Cardiac fibroblast (primary cell): ENCODE measurements around the gene DEPDC5.

Experiments
- DNase-seq, 2 donors: peaks; one replicate each; pipeline versions ENCODE4 v3.0.0 to v3.0.0-alpha.2; 2010; ENCODE audit warnings: low read depth in 2 of 2
- H3K4me3 ChIP-seq, 2 donors: replicated peaks in 1 of 2; 1 replicate in 1 of 2; 2 replicates in 1 of 2; pipeline ENCODE4 v1.5.1; 2011; ENCODE audit warnings: low read depth in 2 of 2, low read length in 2 of 2, mild to moderate bottlenecking in 2 of 2, moderate library complexity in 1 of 2
- TF ChIP-seq, protein P1 (sequence below): IDR thresholded peaks from one replicate; pipeline ENCODE4 v1.5.1; 2011; ENCODE audit warnings: low read depth, mild to moderate bottlenecking, low read length, inconsistent platforms

The DEPDC5 gene

DNA sequence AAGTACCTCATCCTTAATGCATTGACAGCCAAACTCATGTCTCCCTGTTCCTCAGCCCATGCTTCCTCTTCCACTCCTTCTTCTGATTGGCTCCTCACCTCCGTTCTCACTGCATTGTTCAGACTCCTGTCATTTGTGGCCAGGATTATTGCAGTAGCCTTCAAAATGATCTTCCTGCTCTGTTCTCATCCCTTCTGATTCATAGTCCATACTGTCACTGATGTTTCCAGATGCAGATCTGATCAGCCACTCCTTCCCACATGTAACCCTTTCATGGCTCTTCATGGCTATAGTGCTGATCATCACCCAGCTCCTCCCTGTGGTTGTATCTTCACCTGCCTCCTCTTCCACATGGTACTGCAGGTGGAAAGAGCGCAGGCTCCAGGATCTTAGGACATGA, 71.7 kb downstream of the DEPDC5 start:
- TF ChIP-seq, protein P1, sequence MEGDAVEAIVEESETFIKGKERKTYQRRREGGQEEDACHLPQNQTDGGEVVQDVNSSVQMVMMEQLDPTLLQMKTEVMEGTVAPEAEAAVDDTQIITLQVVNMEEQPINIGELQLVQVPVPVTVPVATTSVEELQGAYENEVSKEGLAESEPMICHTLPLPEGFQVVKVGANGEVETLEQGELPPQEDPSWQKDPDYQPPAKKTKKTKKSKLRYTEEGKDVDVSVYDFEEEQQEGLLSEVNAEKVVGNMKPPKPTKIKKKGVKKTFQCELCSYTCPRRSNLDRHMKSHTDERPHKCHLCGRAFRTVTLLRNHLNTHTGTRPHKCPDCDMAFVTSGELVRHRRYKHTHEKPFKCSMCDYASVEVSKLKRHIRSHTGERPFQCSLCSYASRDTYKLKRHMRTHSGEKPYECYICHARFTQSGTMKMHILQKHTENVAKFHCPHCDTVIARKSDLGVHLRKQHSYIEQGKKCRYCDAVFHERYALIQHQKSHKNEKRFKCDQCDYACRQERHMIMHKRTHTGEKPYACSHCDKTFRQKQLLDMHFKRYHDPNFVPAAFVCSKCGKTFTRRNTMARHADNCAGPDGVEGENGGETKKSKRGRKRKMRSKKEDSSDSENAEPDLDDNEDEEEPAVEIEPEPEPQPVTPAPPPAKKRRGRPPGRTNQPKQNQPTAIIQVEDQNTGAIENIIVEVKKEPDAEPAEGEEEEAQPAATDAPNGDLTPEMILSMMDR: no peak
- no peak for DNase-seq
- H3K4me3 ChIP-seq: no peak overlapping the region

DNA sequence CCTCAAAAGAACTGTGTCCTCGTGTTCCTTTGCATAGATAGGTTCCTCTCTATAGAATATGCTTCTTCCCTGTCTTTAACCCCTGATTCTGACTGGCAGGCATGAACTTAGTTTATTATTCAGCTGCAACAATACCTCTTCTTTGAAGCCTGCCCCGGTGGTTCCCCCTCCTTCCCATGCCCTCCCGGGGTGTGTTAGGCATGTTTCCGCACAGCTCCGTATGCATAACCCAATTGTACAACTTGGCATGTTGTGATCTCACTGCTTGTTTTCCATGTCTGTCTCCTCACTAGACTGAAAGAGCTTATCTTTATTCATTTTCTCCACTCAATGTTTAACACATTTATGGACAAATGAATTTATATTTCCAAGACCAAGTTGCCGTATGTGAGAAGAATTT, 72.6 kb downstream of the DEPDC5 start:
- TF ChIP-seq, protein P1: no peak
- no peak overlapping the region for H3K4me3 ChIP-seq
- DNase-seq: no peak

DNA sequence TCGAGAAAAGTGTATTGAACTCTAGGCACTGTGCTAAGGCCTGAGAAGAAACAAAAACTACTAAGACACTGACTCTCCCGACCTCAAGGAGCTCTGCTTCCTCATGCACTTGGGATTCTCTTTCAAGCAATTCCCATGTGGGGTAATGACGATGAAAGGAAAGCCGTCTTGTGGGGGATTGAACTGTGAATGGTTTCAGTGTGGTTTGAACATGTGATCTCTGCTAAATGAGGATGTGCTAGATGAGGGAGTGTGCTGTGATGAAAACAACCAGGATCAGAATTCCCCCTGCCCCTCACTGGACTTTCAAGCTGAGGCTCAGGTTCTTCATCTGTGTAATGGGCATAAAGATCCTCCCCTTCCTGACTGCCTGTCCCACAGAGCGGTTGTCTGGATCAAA, 74.9 kb downstream of the DEPDC5 start:
- TF ChIP-seq, protein P1: no peak
- peak in 1 of 2 donors; percentile 78 for DNase-seq
- no peak overlapping the region for H3K4me3 ChIP-seq

DNA sequence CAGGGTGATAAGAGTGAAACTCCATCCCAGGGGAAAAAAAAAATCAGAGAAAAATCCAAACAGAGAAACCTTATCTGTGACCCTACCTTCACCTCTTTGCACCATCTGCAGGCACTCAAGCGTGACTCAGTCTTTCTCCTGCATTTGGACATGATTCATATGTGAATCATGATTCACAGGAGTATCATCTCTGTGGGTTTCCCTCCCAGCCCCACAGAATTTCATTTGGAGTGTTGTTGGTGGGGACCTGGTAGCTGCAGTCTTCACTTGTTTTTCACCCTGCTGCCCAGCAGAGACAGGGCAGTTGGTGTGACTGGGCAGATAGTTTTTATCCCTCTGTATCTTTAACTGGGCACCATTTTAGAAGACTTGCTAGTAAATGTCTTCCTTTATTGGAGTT, 75.7 kb downstream of the DEPDC5 start:
- TF ChIP-seq, protein P1: no peak
- H3K4me3 ChIP-seq: no peak overlapping the region
- peak; percentile 83 to 91 for DNase-seq

DNA sequence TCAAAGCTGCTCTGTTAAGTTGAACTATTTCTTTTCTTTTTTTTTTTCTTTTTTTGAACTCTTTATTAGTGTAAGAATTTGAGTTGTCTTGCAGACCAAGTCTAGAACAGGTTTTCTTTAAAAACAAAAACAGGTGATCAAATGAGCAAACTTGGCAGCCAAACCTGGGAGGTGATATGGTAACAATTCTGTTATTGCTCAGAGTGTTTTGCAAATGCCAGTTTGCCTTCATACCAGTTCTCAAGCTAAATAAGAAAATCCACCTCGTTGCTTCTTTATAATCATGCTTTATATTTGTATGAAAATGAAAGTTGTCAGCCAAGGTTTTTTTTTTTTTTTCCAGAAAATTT, 76.9 kb downstream of the DEPDC5 start:
- TF ChIP-seq, protein P1: no peak
- H3K4me3 ChIP-seq: no peak overlapping the region
- DNase-seq: no peak

DNA sequence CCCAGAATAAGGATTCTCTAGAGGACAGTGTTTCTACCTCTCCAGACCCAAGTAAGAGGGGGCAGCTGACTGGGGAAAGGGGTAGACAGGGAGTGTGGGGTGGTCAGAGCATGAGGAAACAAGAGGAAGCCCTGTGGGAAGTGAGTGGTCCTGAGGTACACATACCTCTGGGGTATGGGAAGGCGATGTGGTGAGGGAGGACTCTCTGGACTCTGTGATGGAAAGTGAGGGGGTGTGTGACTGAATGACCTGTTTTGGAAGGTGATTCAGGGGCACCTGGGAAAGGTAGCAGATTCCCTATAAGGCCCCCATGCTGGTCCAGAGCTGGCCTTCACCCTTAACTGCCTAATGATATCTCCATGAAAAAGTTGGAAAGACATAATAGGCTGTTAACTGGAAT, 80.1 kb downstream of the DEPDC5 start:
- DNase-seq: no peak
- no peak overlapping the region for H3K4me3 ChIP-seq
- TF ChIP-seq, protein P1: no peak

DNA sequence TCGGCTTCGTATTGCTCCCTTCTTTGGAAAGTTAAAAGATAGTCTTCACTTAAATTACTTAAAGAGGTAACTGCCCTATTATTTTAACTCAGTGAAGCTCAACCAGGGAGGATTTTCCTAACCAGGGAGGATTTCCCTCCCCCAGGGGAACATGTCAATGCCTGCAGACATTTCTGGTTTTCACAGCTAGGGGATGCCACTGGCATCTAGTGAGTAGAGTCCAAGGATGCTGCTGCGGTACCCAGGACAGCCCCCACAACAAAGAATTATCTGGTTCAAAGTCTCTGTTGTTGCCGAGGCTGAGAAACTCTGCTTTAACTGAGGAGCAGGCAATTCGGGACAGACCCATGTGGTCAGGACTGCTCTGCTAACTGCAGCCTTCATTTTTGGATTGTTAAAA, 82.2 kb downstream of the DEPDC5 start:
- TF ChIP-seq, protein P1: peak; percentile 3
- no peak overlapping the region for H3K4me3 ChIP-seq
- no peak for DNase-seq
